Uterus (tissue), 2 donors: Measurements from ENCODE around the gene PIP4K2B.

ENCODE experiments used
- POLR2A ChIP-seq, 2 donors: fragments of 450-650 bp; IDR thresholded peaks; one replicate each; pipeline ENCODE4 v1.6.1; 2016; ENCODE audit warnings: antibody characterized with exemption in 2 of 2, mild to moderate bottlenecking in 1 of 2, moderate library complexity in 1 of 2
- TF ChIP-seq, protein P1 (sequence below), 4 experiments: fragments of 200-600 bp in 2 of 4; fragments of 450-650 bp in 2 of 4; sonication (generic) in 2 of 4; IDR thresholded peaks; one replicate each; pipeline ENCODE4 v1.5.1; 2016 to 2019; ENCODE audit warnings: antibody characterized with exemption in 4 of 4, mild to moderate bottlenecking in 2 of 4, moderate library complexity in 1 of 4

DNA sequence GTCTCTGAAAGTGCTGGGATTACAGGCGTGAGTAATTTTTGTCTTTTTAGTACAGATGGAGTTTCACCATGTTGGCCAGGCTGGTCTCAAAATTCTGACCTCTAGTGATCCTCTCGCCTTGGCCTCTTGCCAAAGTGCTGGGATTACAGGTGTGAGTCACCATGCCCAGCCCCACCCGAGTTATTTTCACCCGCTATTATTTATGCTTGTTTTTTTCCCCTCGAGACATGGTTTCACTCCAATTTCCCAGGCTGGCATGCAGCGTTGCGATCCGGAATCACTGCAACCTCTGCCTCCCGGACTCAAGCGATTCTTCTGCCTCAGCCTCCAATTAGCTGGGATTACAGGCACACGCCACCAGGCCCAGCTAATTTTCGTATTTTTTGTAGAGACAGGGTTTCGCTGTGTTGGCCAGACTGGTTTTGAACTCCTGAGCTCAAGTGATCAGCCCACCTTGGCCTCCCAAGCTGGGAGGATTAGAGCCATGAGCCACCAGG lies 45.0 kb upstream of the PIP4K2B start:
- TF ChIP-seq, protein P1, sequence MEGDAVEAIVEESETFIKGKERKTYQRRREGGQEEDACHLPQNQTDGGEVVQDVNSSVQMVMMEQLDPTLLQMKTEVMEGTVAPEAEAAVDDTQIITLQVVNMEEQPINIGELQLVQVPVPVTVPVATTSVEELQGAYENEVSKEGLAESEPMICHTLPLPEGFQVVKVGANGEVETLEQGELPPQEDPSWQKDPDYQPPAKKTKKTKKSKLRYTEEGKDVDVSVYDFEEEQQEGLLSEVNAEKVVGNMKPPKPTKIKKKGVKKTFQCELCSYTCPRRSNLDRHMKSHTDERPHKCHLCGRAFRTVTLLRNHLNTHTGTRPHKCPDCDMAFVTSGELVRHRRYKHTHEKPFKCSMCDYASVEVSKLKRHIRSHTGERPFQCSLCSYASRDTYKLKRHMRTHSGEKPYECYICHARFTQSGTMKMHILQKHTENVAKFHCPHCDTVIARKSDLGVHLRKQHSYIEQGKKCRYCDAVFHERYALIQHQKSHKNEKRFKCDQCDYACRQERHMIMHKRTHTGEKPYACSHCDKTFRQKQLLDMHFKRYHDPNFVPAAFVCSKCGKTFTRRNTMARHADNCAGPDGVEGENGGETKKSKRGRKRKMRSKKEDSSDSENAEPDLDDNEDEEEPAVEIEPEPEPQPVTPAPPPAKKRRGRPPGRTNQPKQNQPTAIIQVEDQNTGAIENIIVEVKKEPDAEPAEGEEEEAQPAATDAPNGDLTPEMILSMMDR (IDR thresholded peaks at IDR 0.05), result no peak
- no peak for TF ChIP-seq POLR2A (IDR thresholded peaks at IDR 0.05)
